Measurements from ENCODE around the gene HCFC1.

DNA sequence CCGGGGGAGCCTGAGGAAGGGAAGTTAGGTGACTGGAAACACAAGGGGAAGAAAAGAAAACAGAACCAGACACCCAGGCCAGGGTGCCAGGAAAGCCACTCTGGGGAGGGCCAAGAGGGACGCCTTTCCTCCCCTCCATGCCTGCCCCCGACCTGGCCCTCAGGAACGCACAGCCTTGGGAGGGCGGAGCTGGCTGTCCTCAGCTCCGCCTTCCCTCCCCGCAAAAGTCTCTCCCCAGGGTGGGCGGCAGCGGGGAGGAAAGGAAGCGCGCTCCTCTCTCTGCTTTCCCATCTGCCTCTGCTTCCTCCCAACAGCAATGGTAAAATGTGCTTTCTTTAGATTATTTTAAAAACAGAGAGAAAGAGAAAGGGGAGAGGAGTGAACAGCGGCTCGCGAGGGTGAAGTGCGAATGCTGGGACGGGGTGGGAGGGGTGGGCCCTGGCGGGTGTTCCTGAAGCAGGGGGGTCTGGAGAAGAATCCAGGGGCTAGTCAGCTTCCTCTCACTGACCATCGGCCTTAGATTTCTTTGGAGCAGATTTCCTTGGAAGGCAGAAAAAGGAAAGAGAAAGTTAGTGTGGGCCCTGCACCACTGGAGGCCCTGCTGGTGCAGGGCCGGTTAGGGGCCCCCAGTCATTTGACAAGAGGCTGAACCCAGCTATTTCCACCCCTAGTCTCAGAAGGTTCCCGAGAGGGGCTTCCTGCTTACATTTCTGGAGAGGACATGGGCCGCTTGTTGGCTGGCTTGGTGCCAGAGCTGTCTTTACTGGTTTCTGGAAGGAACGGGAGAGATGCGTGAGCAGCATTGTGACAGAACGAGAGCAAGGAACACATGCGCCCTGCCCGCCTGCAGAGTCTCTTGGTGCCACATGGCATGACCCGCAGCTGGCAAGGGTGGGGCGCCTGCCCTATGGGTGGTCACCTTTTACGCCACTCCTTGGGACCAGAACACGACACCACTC, 22.5 kb downstream of the HCFC1 start:
- no peak for TF ChIP-seq NFIC (IDR thresholded peaks at IDR 0.05; ENCODE audit: borderline replicate concordance)
- no peak for TF ChIP-seq GABPA (IDR thresholded peaks at IDR 0.05; ENCODE audit: low read depth)
- no peak for TF ChIP-seq CTCF (IDR thresholded peaks at IDR 0.05)
- no peak for TF ChIP-seq CHD2 (IDR thresholded peaks at IDR 0.05; ENCODE audit: low read length, partially characterized antibody)
